Urinary bladder (tissue), 4 donors: ENCODE measurements around the gene PNPLA1. TPM values are rescaled to one million over a fixed set of nuclear protein-coding genes. Genes with fewer than 3 reads are reported as not detected.

Experiments
- DNase-seq: peaks from one replicate; pipeline ENCODE4 v3.0.0-alpha.2; 2015; ENCODE audit errors: extremely low spot score
- H3K27ac ChIP-seq: one replicate; pipeline ENCODE4 v1.5.1; 2013; ENCODE audit warnings: low read depth, mild to moderate bottlenecking, moderate library complexity
- H3K36me3 ChIP-seq: one replicate; pipeline ENCODE4 v1.6.1; 2013; ENCODE audit warnings: mild to moderate bottlenecking, moderate library complexity; ENCODE audit not compliant: insufficient read depth
- H3K4me1 ChIP-seq: one replicate; pipeline ENCODE4 v1.6.1; 2013; ENCODE audit warnings: mild to moderate bottlenecking, moderate library complexity; ENCODE audit not compliant: insufficient read depth
- H3K4me3 ChIP-seq: one replicate; pipeline ENCODE4 v1.5.1; 2013; ENCODE audit warnings: low read depth, low read length
- whole genome bisulfite sequencing: extraction: QIAGEN DNeasy Blood & Tissue Kit; methylation state at CpG from one replicate; pipeline ENCODE4 v1.1.7; 2013; 5-methylcytosine and 5-hydroxymethylcytosine counted together
- polyA plus RNA-seq: library from polyadenylated mRNA; stranded (reverse); fragments of 200-250 nt; gene quantifications from one replicate; pipeline ENCODE4 v1.2.3, GENCODE V29; 2013
- total RNA-seq: library from RNA; depleted of rRNA; stranded (reverse); fragments of >200 nt; gene quantifications from one replicate; pipeline ENCODE4 v1.2.3, GENCODE V29; 2014
- donor health status: healthy with polysubstance abuse.
- donor health status: healthy.

The PNPLA1 gene
- total and polyA plus RNA-seq, 2 donors = 0.13 TPM; not detected in 1

- H3K36me3 ChIP-seq = no peaks in the 10 kb centered on the region
- 82% methylated on average over 1 of the region's 1 CpG for WGBS
- H3K4me1 ChIP-seq = no peaks in the 10 kb centered on the region
- H3K27ac ChIP-seq = no peak overlapping the region
- H3K4me3 ChIP-seq = no peak overlapping the region
- DNase-seq = no peak
These were observed 4.1 kb upstream of the PNPLA1 start for GRCh38 chr6:36265744-36266143.

- H3K27ac ChIP-seq = no peak overlapping the region
- H3K4me3 ChIP-seq = no peak overlapping the region
- 91% methylated on average over 13 of the region's 13 CpGs for WGBS
- DNase-seq = no peak
- no peaks in the 10 kb centered on the region for H3K4me1 ChIP-seq
- H3K36me3 ChIP-seq = no peaks in the 10 kb centered on the region
These were observed 2.8 kb upstream of the PNPLA1 start for GRCh38 chr6:36266913-36267644.

GRCh38 chr6:36267731-36268477 is 2.0 kb upstream of the PNPLA1 start:
- Histone ChIP-seq H3K27ac (no peak overlapping the region), H3K4me1 (no peaks in the 10 kb centered on the region), H3K36me3 (no peaks in the 10 kb centered on the region), H3K4me3 (no peak overlapping the region)
- DNase-seq = no peak
- WGBS = 91% methylated on average over 4 of the region's 4 CpGs

GRCh38 chr6:36268478-36269275 is 1.2 kb upstream of the PNPLA1 start:
- no peak for DNase-seq
- Histone ChIP-seq H3K4me3 (no peak overlapping the region), H3K36me3 (no peaks in the 10 kb centered on the region), H3K27ac (no peak overlapping the region), H3K4me1 (no peaks in the 10 kb centered on the region)
- 58% methylated on average over 12 of the region's 12 CpGs for WGBS

- DNase-seq = no peak
- no peak overlapping the region for H3K4me3 ChIP-seq
- no peaks in the 10 kb centered on the region for H3K4me1 ChIP-seq
- no peak overlapping the region for H3K27ac ChIP-seq
- no peaks in the 10 kb centered on the region for H3K36me3 ChIP-seq
- 84% methylated on average over 8 of the region's 8 CpGs for WGBS
These were observed 2.4 kb downstream of the PNPLA1 start for GRCh38 chr6:36272234-36272633.

- 88% methylated on average over 5 of the region's 5 CpGs for WGBS
- DNase-seq = no peak
- no peak overlapping the region for H3K27ac ChIP-seq
These were observed 3.2 kb downstream of the PNPLA1 start for GRCh38 chr6:36273067-36273466.

GRCh38 chr6:36273802-36274514 is 4.1 kb downstream of the PNPLA1 start:
- Histone ChIP-seq H3K36me3 (no peaks in the 10 kb centered on the region), H3K4me1 (no peaks in the 10 kb centered on the region), H3K4me3 (no peak overlapping the region), H3K27ac (no peak overlapping the region)
- 65% methylated on average over 15 of the region's 15 CpGs for WGBS
- no peak for DNase-seq

More at GRCh38 chr6:36273067-36273466, 3.2 kb downstream of the PNPLA1 start:
- Histone ChIP-seq H3K36me3 (no peaks in the 10 kb centered on the region), H3K4me3 (no peak overlapping the region), H3K4me1 (no peaks in the 10 kb centered on the region)

GRCh38 chr6:36276581-36277536 is 7.0 kb downstream of the PNPLA1 start:
- Histone ChIP-seq H3K36me3 (no peaks in the 10 kb centered on the region), H3K4me3 (no peak overlapping the region), H3K27ac (no peak overlapping the region), H3K4me1 (no peaks in the 10 kb centered on the region)
- DNase-seq = no peak
- 81% methylated on average over 13 of the region's 13 CpGs for WGBS

- H3K4me3 ChIP-seq = no peak overlapping the region
- H3K27ac ChIP-seq = no peak overlapping the region
- no peaks in the 10 kb centered on the region for H3K4me1 ChIP-seq
- WGBS = 40% methylated on average over 2 of the region's 2 CpGs
- no peaks in the 10 kb centered on the region for H3K36me3 ChIP-seq
- no peak for DNase-seq
These were observed 8.1 kb downstream of the PNPLA1 start for GRCh38 chr6:36277946-36278470.

GRCh38 chr6:36280467-36280866 is 10.6 kb downstream of the PNPLA1 start:
- Histone ChIP-seq H3K27ac (no peak overlapping the region), H3K36me3 (no peaks in the 10 kb centered on the region), H3K4me1 (no peaks in the 10 kb centered on the region), H3K4me3 (no peak overlapping the region)
- 71% methylated on average over 3 of the region's 3 CpGs for WGBS
- no peak for DNase-seq

- 90% methylated on average over 4 of the region's 4 CpGs for WGBS
- H3K4me3 ChIP-seq = no peak overlapping the region
- no peak overlapping the region for H3K27ac ChIP-seq
These were observed 11.1 kb downstream of the PNPLA1 start for GRCh38 chr6:36280983-36281382.

GRCh38 chr6:36283608-36284007 is 13.7 kb downstream of the PNPLA1 start:
- WGBS = 88% methylated on average over 1 of the region's 1 CpG
- no peak for DNase-seq
- no peak overlapping the region for H3K27ac ChIP-seq
- H3K36me3 ChIP-seq = no peaks in the 10 kb centered on the region
- H3K4me3 ChIP-seq = no peak overlapping the region
- no peaks in the 10 kb centered on the region for H3K4me1 ChIP-seq

More at GRCh38 chr6:36280983-36281382, 11.1 kb downstream of the PNPLA1 start:
- no peaks in the 10 kb centered on the region for H3K4me1 ChIP-seq
- no peaks in the 10 kb centered on the region for H3K36me3 ChIP-seq
- no peak for DNase-seq
